T-helper 1 cell treated with Interleukin-12 subunit alpha and Interleukin-12 subunit beta and Interleukin-4 antibody, amounts not matched to agents 30 ng/mL and 1 ng/mL, for 36 hours (primary cell): ENCODE results near the gene TSHZ1. TPM values are rescaled to one million over a fixed set of nuclear protein-coding genes. Genes with fewer than 3 reads are reported as not detected.

ENCODE experiments used
- intact Hi-C: fragments of 100-400 bp; cut with micrococcal nuclease; formaldehyde crosslinking; loops from one replicate; pipeline ENCODE4 v1.15.1; 2024
- total RNA-seq: library from RNA; stranded (reverse); gene quantifications from 2 replicates; pipeline ENCODE4 v1.2.3, GENCODE V29; 2022

The TSHZ1 gene
- total RNA-seq, 1 donor from 2014 or later = 15.5 TPM

- intact Hi-C loops = no loop called here
These were observed 126.8 kb downstream of the TSHZ1 start for GRCh38 chr18:75337348-75337747.

GRCh38 chr18:75338631-75339030 lies 128.0 kb downstream of the TSHZ1 start:
- intact Hi-C loops = no loop called here

Other genes with a start within 250 kb of the TSHZ1 start
- 25.6 and 27.0 TPM in 2 replicates for gene PTGR3, start 1.7 kb upstream of the TSHZ1 start, total RNA-seq
- gene SMIM21, start 216.9 kb downstream of the TSHZ1 start, total RNA-seq = not detected in 2 replicates